IPS-15b (cell line): ENCODE results near the gene CSF2.

Experiments used
- H3K27me3 ChIP-seq: one replicate; pipeline ENCODE4 v1.6.1; 2013; ENCODE audit warnings: low read length; ENCODE audit not compliant: control insufficient read depth, insufficient read depth
- H3K36me3 ChIP-seq: one replicate; pipeline ENCODE4 v1.6.1; 2013; ENCODE audit warnings: low read length; ENCODE audit not compliant: control insufficient read depth, insufficient read depth
- H3K4me1 ChIP-seq: one replicate; pipeline ENCODE4 v1.6.1; 2013; ENCODE audit warnings: mild to moderate bottlenecking, low read length; ENCODE audit not compliant: control insufficient read depth, insufficient read depth
- H3K4me3 ChIP-seq: one replicate; pipeline ENCODE4 v1.5.1; 2013; ENCODE audit warnings: low read depth, low read length
- H3K9ac ChIP-seq: one replicate; pipeline ENCODE4 v1.6.1; 2013; ENCODE audit warnings: low read depth, mild to moderate bottlenecking, low read length
- H3K9me3 ChIP-seq: one replicate; pipeline ENCODE4 v1.6.1; 2013; ENCODE audit warnings: mild to moderate bottlenecking, low read length; ENCODE audit not compliant: control insufficient read depth, insufficient read depth

CSF2 gene

DNA sequence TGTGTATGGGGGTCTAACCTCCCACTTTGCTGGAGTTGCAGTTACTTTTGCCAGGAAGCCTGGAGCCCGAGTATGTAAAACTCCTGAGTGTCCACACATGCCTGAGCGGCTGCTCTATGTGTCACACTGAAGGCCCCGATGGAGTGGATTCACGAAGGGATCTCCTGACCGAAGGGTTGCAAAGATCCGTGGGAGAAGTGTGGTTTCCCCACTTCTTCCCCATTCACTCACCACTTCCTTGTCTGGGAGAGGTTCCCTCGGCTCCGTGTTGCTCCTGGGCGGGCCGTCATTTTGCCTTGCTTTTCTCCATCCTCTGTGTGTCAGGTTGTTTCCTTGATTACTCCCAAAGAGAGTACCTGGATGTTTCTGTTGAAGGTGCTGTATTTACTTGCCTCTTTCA is 29.4 kb upstream of the CSF2 start:
- H3K9me3 ChIP-seq: no peaks in the 10 kb centered on the region
- H3K9ac ChIP-seq: no peak overlapping the region
- H3K4me3 ChIP-seq: no peak overlapping the region
- no peaks in the 10 kb centered on the region for H3K36me3 ChIP-seq
- no peaks in the 10 kb centered on the region for H3K4me1 ChIP-seq
- H3K27me3 ChIP-seq: no peaks in the 10 kb centered on the region

DNA sequence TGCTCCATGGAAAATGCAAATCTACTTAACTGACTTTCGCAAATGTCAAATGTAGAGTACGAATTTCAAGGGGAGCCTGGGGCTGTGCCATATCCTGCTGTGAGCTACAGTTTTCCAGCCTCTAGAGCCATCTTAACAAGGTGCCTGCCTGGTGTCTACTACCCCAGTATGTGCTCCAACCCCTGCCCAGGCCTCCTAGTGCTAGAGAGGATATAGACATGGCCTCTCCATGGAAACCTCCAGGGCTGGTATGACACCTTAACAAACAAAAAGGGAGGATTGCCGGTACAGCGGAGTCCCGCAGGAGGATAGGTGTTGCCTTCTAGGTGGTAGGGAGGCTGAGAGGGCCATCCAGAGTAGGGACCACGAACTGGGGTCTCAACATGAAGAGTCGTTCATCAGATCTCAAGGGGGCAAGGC is 26.7 kb upstream of the CSF2 start:
- H3K36me3 ChIP-seq: no peaks in the 10 kb centered on the region
- H3K4me3 ChIP-seq: no peak overlapping the region
- H3K27me3 ChIP-seq: no peaks in the 10 kb centered on the region
- no peak overlapping the region for H3K9ac ChIP-seq
- H3K4me1 ChIP-seq: no peaks in the 10 kb centered on the region
- no peaks in the 10 kb centered on the region for H3K9me3 ChIP-seq

DNA sequence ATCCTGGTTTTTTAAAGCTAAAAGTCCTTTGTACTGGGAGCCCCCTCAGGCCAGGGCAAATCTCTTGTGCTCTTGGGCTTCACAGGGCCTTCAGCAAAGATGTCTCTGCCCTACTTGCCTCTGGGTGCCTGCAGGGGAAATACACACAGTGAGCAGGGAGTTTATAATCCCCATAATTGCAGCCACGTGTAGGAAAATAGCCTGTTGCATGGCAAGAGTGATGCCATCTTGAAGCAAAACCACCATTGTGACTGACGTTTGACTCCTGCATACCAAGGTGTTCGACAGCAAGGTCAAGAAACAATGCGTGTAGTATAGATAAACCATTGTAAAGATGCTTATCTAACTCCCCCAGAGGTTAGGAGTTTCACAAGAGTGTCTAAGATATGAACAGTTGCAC is 24.5 kb upstream of the CSF2 start:
- Histone ChIP-seq H3K4me3 (no peak overlapping the region), H3K27me3 (no peaks in the 10 kb centered on the region), H3K4me1 (no peaks in the 10 kb centered on the region)

DNA sequence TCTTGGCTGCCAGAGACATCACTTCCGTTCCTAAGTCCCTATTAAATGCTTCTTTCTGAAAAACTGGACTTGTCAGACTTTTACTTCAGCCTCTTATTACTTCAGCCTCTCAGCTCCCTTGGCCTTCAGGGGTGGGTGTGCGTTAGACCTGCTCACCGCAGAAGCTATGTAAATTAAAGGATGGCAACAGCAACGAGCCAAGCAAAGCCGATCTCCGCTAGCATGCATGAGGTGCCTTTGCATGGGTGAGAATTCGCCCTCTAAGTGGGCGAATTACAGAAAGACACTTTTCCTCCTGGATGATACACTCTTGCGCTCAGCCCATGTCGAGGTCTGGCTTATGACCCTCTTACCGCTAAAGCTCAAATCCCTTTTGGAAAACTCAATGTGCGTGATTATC is 24.0 kb upstream of the CSF2 start:
- Histone ChIP-seq H3K4me3 (no peak overlapping the region), H3K36me3 (no peaks in the 10 kb centered on the region), H3K9ac (no peak overlapping the region), H3K9me3 (no peaks in the 10 kb centered on the region), H3K27me3 (no peaks in the 10 kb centered on the region), H3K4me1 (no peaks in the 10 kb centered on the region)

More for the DNA sequence above, 24.5 kb upstream of the CSF2 start:
- H3K36me3 ChIP-seq: no peaks in the 10 kb centered on the region
- no peak overlapping the region for H3K9ac ChIP-seq
- H3K9me3 ChIP-seq: no peaks in the 10 kb centered on the region

DNA sequence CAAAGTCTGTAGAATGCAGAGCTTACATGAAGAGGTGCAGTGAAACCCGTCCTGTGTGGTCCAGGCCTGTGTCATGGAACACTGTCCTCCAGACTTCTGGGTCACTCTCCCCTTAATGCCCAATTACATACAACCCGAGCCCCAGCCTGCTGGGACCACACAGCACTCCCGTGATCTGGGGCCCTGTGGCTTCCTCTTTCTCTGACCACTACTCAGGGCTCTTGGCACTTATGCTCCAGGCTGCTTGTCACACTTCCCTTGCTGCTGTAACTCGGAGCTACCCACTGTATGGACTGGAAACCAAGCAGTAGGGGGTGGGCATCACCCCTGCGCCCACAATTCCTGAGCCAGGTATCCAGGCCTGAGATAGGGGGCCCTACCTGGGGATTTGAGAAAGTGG is 23.5 kb upstream of the CSF2 start:
- Histone ChIP-seq H3K9ac (no peak overlapping the region), H3K36me3 (no peaks in the 10 kb centered on the region), H3K4me1 (no peaks in the 10 kb centered on the region), H3K27me3 (no peaks in the 10 kb centered on the region), H3K4me3 (no peak overlapping the region), H3K9me3 (no peaks in the 10 kb centered on the region)

DNA sequence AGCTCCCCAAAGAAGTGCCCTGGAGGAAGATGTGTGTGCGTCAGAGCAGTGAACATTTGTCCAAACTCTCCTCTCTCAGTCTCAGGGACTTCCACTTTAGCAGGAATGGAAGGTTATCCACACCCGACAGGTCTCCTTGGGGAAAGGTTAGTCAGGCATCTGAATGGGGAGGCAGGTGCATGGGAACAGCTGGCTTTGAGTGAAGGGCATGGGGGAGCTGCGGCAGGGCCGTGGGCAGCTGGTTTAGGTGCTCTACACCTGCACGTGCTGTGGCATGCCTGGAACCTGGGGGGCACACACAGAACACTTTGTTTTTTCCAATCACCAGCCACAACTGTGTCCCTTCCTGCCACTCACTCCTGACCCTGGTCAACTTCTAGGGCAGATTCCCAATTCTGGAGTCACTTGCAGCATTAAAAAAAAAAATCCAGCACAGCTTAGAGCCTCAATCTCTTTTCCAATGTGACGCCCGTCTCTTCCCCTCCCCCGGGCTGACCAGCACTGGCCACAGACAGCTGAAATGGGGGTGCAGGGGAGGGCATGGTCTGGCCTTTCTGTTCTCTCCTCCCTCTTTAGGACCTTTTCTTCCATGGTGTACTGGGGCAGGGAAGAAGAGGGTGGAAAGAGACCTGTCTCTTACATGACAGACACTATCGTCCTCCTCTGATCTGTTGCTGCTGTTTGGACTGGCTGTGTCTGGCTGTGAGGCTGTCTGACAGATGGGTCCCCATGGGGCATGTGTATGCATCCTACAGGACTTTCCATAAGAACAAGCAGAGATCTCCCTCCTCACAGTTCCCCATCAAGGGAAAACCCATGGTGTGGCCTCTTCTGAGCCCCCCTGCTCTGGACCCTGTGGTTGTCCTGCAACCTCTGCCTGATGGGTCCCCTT is 22.7 kb upstream of the CSF2 start:
- no peaks in the 10 kb centered on the region for H3K4me1 ChIP-seq
- H3K36me3 ChIP-seq: no peaks in the 10 kb centered on the region
- no peak overlapping the region for H3K4me3 ChIP-seq
- no peaks in the 10 kb centered on the region for H3K9me3 ChIP-seq
- no peaks in the 10 kb centered on the region for H3K27me3 ChIP-seq
- H3K9ac ChIP-seq: no peak overlapping the region

DNA sequence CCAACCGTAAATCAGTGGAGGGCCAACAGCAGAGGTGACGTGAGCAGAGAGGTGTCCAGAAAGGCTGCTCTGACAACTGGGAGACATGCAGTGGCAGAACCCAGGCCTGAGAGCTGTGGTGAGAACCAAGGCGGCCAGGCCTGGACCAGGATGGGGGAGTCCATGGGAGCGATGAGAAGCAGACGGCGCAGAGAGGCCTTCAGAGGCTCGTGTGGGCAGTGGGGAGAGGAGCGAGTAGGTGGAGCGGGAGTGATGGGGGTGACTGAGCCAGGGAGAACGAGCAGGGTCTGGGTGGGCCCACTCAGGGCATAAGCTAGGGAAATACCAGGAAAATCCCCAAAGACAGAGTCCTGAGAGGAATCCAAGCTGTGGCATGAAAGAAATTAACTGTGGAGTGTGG is 21.1 kb upstream of the CSF2 start:
- Histone ChIP-seq H3K4me3 (no peak overlapping the region), H3K9ac (no peak overlapping the region), H3K36me3 (no peaks in the 10 kb centered on the region), H3K9me3 (no peaks in the 10 kb centered on the region), H3K4me1 (no peaks in the 10 kb centered on the region), H3K27me3 (no peaks in the 10 kb centered on the region)

DNA sequence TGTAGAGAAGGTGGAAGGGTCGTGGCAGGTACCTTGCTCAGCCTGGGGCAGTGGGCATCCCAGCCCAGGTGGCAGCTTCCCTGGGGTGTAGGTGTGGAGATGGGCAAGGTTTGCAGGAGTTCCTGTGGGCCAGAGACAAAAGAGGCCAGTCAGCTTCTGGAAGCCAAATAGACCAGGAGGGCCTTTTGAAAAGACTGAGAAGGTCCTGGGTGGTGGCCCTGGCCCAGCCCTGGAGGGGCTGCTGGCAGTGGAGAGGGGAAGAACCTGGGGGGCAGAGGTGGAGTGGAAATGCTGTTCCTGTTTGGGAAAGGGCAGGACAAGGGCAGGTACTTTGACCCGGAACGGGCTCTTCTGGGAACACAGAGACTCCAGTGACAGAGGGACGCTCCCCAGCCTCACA is 20.1 kb upstream of the CSF2 start:
- H3K36me3 ChIP-seq: no peaks in the 10 kb centered on the region
- no peaks in the 10 kb centered on the region for H3K9me3 ChIP-seq
- H3K4me3 ChIP-seq: no peak overlapping the region
- no peaks in the 10 kb centered on the region for H3K4me1 ChIP-seq
- no peak overlapping the region for H3K9ac ChIP-seq
- no peaks in the 10 kb centered on the region for H3K27me3 ChIP-seq

DNA sequence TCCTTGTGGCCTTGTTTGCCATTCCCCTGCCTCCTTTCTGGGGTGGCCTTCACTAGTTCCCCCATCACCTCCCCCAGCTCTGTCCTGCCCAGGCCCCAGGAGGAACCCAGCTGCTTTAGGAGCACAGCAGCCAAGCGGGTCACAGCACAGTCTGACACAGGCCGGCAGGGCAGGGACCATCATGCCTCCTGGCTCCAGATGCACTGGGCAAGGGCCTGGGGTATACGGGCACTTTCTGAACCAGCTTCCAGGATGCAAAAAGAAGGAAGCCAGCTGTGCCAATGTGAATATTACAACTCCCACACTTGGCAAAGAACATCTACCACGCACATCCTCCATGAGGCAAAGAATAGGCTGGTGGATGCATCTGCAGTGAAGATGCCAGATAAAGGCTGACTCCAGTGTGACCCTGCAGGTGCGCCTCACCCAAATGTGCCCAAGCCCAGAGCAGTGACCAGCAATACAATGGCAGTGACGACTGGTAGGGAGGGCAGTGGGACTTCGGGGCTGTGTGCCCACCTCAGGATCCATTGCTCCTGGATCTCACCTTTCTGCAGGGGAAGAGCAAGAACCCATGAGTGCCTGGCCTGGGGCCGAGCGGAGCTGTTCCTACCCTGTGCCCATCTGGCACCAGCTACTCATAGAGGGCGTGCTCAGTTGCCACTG is 19.4 kb upstream of the CSF2 start:
- no peaks in the 10 kb centered on the region for H3K4me1 ChIP-seq
- no peaks in the 10 kb centered on the region for H3K27me3 ChIP-seq
- no peak overlapping the region for H3K4me3 ChIP-seq
- H3K9ac ChIP-seq: no peak overlapping the region
- H3K36me3 ChIP-seq: no peaks in the 10 kb centered on the region
- H3K9me3 ChIP-seq: no peaks in the 10 kb centered on the region

DNA sequence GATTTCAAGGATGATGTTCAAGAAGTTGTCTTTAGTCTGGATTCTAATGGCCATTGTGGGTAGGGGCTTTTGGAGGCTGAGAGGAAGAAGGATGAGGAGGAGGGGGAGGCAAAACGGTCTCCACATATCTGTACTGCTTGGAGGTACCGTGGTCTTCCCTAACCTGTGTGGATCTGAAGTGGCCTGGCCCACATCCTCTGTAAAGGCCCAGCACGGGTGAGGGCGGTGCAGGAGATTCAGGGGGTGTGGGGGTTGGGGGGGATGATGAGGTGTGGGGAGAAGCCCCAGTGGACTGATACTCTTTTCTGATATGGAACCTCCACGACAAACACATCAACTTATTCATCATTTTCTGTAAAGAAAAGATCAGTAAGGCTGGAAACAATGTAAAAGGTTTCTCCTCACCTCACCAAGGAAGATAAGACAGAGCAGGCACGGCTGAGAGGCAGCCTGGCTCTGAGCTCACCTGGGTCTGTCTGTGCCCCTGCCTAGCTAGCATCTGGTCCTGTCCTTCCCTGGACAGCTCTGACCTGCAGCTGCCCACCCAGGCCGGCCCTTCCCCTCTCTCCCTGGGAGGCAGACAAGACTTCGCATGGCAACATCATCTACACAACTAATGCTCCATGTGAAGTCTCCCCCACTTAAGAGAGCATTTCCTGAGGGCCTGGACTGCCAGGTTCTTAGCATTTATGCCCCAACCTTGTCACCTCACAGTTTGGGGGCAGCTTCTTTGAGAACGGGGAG is 18.7 kb upstream of the CSF2 start:
- Histone ChIP-seq H3K4me1 (no peaks in the 10 kb centered on the region), H3K9me3 (no peaks in the 10 kb centered on the region), H3K27me3 (no peaks in the 10 kb centered on the region), H3K9ac (no peak overlapping the region), H3K36me3 (no peaks in the 10 kb centered on the region), H3K4me3 (no peak overlapping the region)

DNA sequence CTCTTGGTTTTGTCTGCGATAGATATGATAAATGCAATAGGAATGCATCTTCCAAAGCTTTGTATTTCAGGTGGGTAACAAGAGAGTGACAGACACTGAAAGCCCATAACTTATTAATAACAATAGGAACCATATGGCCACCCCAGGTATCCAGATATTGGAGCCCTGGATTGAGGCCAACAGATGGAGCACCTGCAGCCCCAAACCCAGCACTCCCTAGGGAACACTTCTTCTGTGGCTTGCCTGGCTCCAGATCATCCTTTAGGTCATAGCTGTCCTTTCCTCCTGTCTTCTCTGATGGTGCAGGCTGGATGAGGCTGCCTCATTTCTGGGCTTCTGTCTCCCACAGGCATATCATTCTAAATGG is 18.2 kb upstream of the CSF2 start:
- Histone ChIP-seq H3K27me3 (no peaks in the 10 kb centered on the region), H3K4me3 (no peak overlapping the region), H3K4me1 (no peaks in the 10 kb centered on the region), H3K9me3 (no peaks in the 10 kb centered on the region), H3K9ac (no peak overlapping the region), H3K36me3 (no peaks in the 10 kb centered on the region)
